ENCODE data around the gene MAPK12.

The MAPK12 gene

DNA sequence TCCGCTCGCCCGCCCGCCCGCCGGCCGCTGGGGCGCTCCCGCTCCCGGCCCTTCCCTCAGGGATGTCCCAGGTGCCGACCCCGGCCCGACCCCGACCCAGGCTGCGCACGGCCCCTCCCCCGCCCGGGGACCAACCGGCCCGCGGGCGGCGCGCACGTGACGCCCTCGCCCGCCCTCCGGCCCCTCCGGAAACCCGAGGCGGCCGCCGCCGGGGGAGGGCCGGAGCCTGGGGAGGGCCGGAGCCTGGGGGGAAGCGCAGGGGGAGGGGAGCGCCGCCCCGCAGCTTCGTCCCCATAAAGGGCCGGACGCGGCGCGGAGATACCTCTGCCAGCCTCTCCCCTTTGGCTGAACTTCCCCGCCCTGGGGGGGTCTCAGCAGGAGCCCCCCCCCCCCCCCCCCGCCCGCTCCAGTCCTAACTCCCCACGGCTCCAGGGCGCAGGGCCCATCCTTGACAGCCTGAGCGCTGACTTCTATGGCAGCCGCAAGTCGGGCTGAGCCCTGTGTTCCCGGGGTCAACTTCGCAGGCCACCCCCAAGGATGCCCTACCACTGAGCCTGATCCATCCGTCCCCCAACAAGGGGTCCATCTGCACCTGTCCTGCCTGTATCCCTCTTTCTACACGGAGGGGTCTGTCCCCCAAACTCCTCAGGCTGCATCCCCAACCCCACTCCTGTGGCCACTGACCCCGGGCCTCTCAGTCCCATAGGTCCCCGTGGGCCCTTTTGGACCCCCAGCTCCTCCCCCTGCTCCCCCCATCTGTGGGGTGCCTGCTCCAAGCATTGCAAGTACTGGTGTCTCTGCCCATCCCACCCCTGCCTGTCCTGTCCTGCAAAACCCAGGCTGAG is at the start of gene MAPK12:
Gene MAPK12 (minus strand): TSS at position 69 of the 845 bp plus-strand sequence. CDS start 174 bp downstream, outside the sequence.
- DNase-seq: no peak

DNA sequence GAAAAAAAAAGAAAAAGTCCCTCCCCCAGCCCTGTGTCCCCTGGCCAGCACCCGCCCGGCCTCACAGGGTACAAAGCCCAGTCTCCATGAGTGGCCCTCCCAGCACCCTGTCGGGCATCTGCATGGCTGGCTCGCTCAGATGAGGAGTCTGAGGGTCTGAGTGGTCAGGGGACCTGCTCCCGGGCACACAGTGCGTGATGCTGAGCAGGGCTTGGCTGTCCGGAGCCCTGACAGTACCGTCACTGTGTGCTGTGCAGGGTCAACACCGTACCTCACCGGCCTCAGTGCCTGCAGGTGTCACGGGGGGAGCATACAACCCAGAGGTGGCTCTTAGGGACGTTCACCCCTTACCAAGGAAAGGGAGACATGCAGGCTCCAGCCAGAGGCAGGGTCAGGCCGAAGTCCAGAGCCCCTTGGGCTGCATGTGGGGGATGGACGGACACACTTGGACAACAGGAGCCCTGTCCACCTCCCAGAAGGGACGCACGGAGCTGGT is 49.5 kb upstream of the MAPK12 start:
- DNase-seq: no peak

DNA sequence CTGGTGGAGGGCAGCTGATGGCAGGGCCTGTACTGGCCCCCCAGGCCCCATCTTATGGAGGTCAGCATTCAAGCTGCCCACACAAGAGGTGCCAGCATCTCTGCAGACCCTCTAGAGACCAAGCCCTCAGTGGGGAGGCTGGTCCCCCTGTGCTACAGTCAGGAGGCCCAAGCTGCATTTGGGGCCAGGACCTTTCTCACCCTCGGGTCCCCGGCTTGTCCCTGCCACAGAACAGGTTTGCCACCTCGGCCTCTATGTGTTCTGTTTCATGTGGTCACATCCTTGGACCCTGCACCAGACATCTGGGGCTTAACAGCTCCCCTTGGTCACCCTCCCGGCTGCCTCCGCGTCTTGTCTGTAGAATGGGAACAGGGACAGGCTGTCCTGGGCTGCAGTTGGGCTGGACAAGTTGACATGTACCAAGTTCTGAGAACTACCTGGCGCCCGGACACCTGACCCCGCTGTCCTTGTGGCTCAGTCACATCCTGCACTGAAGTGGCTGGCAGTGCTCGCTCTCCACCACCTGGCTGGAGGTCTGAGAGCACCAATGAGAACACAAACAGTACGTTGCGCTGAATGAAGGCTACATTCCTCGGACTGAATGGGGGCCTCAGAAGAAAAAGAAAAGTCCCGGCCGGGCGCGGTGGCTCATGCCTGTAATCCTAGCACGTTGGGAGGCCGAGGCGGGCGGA is 48.7 kb upstream of the MAPK12 start:
- no peak for DNase-seq

DNA sequence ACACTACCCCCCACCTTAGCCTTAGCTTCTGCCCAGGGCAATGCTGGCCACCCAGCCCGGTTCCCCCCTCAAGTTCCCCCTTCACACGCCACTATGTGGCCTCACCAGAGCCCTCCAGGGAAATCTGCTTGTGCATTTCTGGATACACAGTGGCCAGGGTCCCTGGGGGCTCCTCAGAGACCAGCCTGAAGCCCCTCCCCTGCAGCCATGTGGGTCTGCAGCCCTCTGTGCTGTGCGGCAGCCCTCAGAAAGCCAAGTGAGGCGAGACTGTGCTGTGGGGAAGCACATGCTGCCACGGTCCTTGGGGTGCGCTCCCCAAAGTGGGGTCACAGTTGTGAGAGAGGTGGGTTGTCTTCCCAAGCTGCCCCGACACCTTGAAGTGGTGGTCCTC is 48.1 kb upstream of the MAPK12 start:
- no peak for DNase-seq

DNA sequence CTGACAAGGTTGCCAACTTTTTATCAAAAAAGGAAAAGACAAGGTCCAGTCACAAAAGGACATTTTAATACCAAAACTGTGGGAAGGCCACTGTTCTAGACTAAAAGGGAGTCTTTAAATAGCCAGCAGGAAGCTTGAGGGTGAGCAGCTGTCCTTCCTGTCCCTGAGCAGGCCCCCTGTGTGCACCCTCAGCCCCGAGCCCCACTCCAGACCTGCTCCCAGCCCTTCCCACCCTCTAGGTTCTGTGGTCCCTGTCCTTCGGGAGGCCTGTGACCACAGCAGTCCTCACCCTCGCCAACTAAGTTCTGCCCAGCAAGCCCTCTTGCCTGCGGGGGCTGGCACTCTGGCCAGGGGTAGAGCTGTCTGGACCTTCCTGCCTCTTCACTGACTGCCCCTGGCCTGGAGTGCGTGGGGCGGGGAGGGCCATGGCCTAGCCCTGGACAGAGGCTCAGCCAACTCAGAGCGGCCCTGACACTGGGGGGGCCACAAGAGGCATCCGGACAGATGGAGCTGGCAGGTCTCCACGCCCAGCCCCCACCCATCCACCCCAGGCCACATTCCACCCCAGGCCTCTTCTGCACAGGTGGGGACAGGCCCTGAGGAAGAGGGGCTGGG is 47.6 kb upstream of the MAPK12 start:
- no peak for DNase-seq

DNA sequence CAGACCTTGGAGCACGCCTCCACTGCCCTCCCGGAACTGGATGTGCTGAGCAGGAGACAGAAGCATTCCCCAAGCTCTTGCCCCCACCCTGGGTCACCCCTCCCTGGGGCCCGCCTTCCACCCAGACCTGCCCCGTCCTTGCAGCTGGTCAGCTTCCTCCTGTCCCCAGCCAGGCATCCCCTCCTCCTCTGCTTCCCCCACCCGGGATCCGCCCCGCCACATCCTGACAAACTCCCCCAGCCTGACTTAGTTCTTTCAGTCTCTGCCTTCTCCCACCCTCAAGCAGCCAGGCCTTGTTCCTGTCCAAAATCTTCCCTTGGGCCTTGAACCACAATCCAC is 47.1 kb upstream of the MAPK12 start:
- DNase-seq: no peak

DNA sequence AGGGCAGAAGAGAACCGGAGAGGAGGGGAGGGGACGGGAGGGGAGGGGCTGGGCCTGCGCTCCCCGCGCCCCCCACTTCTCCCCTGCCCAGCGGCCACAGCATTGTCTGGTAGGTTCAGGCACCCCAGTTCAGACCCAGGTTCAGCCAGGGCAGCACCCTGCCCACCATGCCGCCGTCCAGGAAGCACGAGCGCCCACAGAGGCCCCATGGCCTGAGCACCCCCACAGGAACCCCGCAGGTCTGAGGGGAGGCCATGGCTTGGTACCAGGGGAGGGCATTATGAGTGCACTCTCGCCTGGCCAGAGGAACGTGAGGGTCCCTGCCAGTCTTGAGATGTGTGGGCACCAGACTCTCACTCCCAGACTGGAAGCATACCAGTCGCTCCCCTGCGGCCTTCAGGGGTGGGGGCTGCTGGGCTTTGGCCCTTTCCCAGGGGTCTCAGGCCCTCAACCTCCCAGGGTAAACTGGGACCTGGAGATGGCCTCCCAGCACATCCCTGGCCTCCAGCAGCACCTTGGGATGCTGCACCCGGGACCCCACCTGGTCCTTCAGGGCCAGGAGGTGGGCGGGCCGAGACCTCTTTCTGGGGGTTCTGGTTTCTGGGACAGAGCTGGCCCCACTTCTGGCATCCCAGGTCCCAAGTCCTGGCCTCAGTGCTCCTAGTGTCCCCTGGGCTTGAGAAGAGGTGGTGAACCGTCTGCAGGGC is 46.6 kb upstream of the MAPK12 start:
- no peak for DNase-seq

DNA sequence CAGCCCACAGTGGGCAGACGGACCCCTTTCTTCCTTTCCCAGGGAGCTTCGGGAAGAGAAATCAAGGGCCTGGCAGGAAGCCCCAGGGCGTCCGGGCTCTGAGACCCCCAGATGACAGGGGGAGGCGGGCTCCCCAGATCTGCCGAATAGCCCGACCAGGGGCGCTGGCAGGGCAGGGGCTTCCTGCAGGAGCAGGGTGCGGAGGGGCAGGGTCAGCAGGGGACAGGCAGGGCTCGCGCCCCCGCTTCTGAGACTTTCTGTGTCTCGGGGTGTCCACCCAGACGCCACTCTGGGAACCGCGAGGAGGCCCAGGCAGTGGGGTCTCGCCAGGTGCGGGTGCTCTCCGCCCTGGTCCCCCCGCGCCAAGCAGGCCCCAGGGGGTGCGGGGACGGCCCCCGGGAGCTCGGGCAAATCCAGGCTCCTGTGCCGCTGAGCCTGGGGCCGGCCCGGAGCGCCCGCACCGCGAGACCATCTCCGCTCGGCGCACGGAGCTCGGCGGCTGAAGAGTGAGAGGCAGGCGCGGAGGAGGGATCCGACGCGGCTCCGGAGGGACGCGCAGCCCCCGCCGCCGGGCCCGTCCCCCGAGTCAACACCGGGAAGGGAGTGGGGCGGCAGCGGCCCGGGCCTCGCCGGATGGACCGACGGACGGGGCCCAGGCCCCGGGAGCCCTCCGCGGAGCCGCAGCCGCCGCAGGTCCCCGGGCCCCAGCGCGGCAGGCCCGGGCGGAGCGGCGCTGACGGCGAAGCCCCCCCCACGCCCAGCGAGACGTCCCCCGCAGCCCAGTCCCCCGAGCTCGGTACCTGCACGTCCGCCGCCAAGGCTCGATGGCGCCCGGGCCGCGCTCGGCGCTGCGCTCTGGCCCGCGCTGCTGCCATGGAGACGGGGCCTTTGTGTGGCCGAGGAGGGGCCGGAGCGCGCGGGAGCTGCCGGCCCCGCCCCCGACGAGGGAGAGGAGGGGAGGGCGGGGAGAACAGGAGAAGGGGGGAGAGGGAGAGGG is 45.6 kb upstream of the MAPK12 start, which contains the start of gene PLXNB2:
Gene PLXNB2 (minus strand): TSS at position 894 of the 997 bp plus-strand sequence. CDS start 17,062 bp downstream, outside the sequence.
- DNase-seq: no peak

DNA sequence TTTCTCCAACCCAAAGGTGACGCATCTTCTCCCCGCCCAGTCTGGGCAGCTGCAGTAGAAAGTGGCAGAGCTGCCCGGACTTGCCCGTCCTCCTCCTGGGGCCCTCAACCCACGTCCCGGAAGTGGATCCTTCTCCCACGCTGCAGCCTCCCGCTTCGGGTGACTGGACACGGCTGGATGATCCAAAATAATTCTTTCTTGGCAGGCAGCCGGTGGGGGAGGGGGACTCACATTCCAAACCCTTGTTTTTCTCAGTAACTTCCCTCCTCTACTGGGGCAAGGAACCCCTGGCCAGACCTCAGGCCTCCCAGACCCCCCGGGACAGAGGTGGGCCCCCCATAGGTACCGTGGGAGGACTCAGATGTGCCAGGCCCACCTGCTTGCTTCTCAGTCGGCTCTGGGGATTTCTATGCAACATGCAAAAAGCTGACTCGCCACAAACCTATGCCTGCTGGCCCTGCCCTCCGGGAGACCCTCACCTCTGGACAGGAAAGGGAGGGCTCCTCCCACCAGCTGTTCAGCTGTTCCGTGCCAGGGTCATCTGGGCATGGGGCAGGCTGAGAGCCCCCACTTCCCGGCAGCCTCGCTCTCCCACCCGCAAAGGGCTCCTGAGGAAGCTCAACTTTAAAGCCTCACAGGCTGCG is 44.6 kb upstream of the MAPK12 start:
- DNase-seq: no peak

DNA sequence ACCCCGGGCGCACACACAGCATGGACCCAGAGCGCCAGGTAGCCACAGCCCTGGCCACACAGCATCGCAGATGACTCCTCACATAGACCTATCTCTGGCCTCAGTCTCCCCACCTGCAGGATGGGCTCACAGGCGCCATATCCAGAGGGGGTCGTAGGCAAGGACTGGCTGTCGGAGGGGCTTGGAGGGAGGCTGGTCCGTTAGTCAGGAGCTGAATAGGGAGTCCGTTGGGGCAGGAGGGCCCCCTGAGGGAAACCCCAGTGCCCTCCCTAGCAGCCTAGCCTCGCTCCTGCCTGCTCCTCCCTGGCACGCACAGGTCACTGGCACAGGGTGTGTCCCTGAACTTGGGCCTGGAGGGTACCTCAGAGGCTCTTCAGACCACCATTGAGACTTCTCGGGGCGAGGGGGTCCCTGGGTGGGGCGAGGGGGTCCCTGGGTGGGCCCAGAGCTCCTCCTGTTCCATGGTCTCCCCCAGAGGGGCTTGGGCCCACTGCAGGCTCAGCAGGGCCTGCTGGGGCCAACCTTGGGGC is 44.0 kb upstream of the MAPK12 start:
- no peak for DNase-seq

DNA sequence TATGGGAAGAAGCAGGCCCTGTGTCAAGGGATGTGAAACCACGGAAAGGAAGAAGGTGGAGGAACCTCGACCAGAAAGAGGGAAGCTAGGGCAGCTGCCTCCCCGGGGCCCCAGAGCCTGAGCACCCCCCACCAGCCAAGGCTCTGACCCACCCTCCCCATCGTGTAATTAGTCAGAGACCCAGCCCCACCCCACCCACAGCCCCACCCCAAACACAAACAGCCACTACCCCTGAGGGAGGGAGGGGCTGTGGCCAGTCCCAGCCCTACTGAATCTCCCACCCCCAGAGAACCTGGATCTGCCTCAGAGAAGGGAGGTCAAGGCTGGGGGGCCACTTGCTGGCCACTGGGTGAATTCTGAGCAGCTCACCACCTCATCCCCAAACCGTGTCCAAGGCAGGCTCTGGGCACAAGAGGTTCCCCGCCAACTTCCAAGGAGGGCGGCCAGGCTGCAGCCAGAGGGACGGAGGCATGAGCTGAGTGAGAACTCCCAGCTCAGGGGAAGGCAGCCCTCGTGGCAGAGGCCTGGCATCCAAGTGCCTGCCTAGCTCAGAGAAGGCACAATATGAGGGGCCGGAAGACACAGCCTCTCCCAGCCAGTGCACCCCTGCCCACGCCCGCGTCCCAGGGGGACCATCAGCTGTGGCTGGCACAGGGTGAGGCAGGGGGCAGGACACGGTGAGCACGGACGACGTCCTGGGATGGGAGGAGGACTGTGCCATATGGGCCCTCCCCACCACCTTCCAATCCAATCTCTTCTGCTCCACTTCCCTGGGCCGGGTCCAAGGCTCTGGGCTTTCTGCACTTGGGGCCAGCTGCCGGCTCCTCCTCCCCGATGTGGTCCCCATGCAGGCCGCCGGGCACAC is 43.3 kb upstream of the MAPK12 start:
- no peak for DNase-seq

DNA sequence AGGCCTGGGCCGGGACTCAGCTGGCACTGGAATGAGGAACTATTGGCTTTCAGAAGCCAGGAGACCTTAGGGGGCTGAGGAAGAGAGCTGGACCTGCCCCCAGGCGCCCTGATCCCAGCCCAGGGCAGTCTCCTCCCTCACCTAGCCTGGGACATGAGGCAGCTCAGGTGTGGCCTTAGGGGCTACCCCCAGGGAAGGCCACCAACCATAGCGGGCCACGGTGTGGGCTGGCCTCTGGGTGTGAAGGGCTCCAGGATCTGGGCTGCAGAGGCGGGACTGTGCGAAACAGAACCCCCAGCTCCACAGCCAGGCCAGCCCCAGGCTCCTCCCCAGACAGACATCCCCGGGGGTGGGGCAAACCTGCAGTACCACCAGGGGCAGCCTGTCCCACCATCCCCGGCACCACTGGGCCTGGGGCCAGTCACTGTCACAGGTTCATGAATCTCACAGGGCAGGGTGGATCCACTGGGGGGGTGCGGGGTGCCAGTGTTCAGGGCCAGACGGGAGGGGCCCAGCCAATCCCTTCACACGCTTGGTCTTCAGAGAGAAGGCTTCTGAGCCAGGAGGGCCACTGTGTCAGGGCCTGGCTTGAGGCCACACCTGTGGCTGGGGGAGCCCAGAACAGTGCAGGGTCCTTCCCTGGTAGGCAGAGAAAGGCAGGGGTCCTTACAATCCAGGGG is 42.5 kb upstream of the MAPK12 start:
- no peak for DNase-seq

DNA sequence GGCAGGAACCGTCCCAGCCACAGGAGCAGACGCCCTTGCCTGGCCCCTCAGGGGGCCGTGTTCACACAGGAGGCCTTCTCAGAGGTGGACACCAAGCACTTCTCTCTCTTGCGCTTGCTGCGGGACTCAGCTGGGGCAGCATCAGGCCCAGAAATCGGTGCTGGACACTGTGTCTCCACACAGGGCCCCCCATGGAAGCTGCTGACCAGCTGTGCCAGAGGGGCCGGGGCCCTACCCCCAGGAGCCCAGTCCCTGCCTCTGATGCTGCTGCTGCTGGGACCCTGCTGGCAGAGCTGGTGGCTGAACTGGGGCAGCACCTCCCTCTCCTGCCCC is 42.0 kb upstream of the MAPK12 start:
- DNase-seq: no peak

DNA sequence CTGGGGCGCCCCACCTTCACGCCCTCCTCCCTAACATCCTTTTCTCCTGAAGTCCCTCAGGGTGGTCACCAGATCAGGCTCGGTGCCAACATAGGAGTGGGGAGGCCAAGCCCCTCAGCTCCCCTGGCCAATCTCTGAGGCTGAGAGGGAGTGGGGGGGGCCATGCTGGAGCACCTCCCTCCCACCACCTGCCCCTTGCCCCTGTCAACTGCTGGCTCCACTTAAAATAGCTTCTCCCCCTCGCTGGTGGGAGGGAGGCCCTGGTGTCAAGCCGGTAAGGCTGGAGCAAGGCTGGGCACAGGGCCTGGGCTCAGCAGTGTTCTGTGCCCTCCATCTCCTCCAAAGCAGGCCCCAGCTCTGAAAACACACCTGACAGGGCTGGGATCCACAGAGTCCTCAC is 41.1 kb upstream of the MAPK12 start:
- no peak for DNase-seq

DNA sequence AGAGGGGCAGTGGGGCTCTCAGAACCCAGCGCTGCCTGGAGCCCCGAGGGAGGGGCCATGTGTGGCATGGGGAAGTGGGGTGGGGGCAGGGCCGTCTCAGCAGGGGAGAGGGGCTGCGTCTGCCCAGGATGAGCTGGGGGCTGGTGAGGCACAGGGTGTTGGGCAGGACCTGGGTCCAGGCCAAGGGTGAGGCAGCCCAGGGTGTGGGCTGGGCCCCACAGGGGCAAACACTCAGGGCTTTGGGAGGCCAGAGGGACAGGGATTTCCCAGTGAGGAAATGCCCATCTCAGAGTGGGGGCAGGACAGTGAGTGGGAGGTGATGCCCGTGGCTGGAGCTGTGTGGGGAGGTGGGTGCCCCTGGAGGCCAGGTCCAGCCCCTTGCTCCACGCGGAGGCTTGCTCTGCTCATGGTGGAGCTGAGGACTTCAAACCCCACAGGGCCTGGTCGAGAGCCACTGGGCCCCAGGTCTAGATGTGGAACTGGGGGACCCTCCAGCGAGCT is 40.6 kb upstream of the MAPK12 start:
- DNase-seq: no peak

DNA sequence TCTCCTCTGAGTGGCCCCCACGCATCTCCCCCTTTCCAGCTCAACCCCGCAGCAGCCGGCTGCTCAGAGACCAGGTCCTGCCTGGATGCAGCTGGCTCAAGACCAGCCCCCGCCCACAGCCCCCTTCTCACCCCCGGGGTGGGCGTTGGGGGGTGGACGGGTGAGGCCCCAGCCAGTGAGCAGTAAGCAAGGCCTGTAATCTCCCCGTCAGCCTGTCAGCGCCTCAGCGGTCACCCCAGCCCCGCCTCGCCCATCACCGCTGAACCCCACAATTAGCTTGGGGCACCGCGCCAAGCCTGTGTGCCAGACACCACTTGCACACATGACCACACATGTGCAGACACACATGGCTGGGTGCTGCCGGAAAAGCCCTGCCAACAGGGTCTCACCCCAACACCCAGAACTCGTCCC is 40.1 kb upstream of the MAPK12 start:
- no peak for DNase-seq

DNA sequence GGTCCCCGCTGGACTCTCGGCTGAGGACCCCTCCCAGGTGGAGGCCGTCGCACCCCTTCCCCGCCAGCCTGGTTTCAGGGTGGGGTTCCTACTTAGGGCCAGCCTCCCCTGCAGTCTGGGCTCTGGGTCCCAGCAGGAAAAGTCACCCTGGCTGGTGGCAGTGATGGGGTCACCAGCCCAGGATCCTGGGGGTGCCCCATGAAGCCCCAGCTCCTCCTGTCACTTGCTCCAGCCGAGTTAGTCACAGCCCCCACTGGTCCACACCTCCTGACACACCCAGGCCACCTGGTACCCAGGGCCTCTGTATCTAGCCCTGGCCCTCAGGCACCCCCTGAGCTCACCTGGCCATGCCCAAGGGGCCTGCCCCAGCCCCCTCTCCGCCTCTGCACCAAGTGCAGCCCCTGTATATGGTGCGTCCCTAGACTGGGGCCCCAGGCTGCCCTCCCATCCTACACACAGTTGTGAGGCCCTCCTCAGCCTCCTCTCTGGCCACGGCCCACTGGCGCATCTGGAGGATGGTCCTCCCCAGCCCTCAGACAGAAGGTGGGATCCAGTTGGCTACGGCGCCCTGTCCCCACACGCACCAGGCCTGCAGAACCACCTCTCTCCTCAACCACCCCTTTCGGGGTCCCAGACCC is 39.3 kb upstream of the MAPK12 start:
- DNase-seq: no peak

DNA sequence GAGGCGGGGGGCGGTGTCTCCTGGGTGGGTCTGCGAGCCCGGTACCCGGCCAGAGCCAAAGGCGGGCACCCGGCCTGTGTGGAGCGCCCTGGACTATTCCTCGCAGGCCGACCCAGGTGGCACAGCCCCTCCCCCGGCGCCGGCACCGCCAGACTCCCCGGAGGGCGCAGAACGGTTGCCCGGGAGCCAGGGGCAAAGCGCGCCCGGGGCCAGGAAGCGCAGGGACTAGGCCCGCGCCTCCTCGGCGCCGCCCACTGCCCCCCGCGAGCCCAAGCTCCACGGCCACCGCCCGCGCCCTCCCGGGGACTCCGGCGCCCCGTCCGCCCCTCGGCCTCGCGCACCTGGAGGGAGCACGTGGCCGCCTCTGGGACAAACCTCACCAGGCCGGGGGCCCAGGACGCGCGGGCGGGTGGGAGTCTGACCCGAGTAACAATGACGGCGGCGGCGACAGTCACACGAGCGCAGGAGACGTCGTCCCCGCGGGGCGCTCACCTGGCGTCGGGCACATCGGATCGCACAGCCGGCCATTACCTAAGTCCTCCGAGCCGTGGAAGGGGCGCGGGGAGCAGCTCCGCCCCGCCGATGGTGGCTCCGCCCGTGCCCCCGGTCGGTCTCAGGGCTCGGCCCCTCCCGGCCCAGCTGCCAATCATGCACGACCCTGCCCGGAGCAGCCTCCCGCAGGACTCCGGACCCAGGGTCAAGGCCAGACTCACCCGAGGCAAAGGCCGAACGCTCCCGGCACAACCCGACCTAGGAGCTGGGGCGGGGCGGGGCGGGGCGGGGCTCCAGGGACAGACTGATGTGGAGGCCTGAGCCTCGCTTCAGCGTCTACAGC is 38.5 kb upstream of the MAPK12 start:
- DNase-seq: no peak
